Progenitor cell of endocrine pancreas (in vitro differentiated cells): Measurements from ENCODE around the gene SEMA3E. TPM values are rescaled to one million over a fixed set of nuclear protein-coding genes. Genes with fewer than 3 reads are reported as not detected.
"Not testable (repeated sequence)": the region's sequence is repeated elsewhere in the genome, so short reads cannot be mapped to it uniquely, and the experiment has no call there.

ENCODE experiments used
- DNase-seq: peaks from one replicate; pipeline ENCODE4 v3.0.0; 2021; ENCODE audit warnings: low spot score; ENCODE audit not compliant: unreplicated experiment
- H3K27ac Mint-ChIP-seq: 2 replicates; pipeline ENCODE4 v1.8.0; 2021; ENCODE audit warnings: mild to moderate bottlenecking, moderate library complexity, mixed read lengths
- H3K27me3 Mint-ChIP-seq: 2 replicates; pipeline ENCODE4 v1.8.0; 2021; ENCODE audit warnings: mixed read lengths
- H3K36me3 Mint-ChIP-seq: 2 replicates; pipeline ENCODE4 v1.8.0; 2022; ENCODE audit warnings: mixed read lengths; ENCODE audit not compliant: insufficient read depth
- H3K4me1 Mint-ChIP-seq: 2 replicates; pipeline ENCODE4 v1.8.0; 2021; ENCODE audit warnings: low read depth, mixed read lengths
- H3K4me3 Mint-ChIP-seq: 2 replicates; pipeline ENCODE4 v1.8.0; 2021; ENCODE audit warnings: low read depth, mild to moderate bottlenecking, moderate library complexity, mixed read lengths
- H3K9me3 Mint-ChIP-seq: 2 replicates; pipeline ENCODE4 v1.8.0; 2021; ENCODE audit warnings: low read depth, mixed read lengths
- total RNA-seq: library from RNA; stranded (reverse); gene quantifications from 2 replicates; pipeline ENCODE4 v1.2.1, GENCODE V29; 2021
- TF ChIP-seq, protein P1 (sequence below): fragments of 200-600 bp; sonication (generic); IDR thresholded peaks from one replicate; pipeline ENCODE4 v1.5.0; 2021; ENCODE audit warnings: antibody characterized with exemption, mild to moderate bottlenecking; ENCODE audit not compliant: unreplicated experiment

SEMA3E gene
- total RNA-seq, 1 donor from 2014 or later: 1.1 TPM

DNA sequence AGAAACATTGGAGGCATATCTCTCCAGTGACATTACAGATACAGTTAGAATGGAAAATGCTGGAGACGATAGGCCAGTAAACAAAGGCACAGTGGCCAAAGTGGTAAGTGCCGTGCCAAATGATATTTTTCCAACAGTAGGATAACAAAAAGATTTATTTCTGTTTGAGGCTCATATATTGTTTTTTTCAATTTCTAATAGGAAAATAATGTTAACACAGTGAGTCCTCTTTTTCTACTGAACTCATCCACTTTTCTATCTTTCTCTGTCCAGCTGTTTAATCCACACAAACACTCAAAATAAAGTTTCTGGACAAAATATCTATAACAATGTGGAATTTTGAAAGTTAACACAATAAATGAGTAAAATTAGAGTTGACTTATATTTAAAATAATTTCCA is 201.3 kb downstream of the SEMA3E start:
- Mint-ChIP-seq H3K9me3 (no peaks in the 10 kb centered on the region), H3K27me3 (no peaks in the 10 kb centered on the region), H3K36me3 (no peaks in the 10 kb centered on the region), H3K4me1 (no peaks in the 10 kb centered on the region), H3K27ac (no peak overlapping the region), H3K4me3 (no peak overlapping the region)
- TF ChIP-seq, protein P1, sequence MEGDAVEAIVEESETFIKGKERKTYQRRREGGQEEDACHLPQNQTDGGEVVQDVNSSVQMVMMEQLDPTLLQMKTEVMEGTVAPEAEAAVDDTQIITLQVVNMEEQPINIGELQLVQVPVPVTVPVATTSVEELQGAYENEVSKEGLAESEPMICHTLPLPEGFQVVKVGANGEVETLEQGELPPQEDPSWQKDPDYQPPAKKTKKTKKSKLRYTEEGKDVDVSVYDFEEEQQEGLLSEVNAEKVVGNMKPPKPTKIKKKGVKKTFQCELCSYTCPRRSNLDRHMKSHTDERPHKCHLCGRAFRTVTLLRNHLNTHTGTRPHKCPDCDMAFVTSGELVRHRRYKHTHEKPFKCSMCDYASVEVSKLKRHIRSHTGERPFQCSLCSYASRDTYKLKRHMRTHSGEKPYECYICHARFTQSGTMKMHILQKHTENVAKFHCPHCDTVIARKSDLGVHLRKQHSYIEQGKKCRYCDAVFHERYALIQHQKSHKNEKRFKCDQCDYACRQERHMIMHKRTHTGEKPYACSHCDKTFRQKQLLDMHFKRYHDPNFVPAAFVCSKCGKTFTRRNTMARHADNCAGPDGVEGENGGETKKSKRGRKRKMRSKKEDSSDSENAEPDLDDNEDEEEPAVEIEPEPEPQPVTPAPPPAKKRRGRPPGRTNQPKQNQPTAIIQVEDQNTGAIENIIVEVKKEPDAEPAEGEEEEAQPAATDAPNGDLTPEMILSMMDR: no peak
- no peak for DNase-seq

DNA sequence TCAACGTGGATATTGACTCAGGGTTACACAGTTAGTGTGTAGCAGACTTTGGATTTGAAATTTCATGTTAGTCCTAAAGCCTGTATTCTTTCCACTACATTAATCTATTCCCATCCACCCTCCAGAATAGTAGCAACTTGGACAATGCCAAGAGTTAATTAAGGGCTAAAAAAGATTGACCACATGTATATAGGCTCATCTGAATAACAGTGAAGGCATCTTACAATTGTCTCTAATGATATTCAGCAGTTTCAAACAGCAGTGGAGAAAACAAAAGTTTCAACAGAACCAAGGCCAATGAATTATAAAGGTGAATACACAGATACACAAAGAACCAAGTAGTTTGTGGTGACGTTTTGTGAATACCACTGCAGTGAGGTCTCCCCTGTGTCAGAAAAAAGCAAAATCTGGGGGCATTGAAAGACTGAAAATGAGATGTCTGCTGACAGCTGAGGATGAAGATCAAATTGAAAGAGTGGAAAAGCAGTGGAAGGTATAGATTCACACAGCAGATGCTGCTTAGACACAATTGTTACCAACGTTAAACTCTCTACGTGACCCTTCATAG is 202.8 kb downstream of the SEMA3E start:
- no peak for DNase-seq
- no peaks in the 10 kb centered on the region for H3K9me3 Mint-ChIP-seq
- H3K27ac Mint-ChIP-seq: no peak overlapping the region
- no peaks in the 10 kb centered on the region for H3K36me3 Mint-ChIP-seq
- TF ChIP-seq, protein P1: no peak
- no peaks in the 10 kb centered on the region for H3K27me3 Mint-ChIP-seq
- H3K4me3 Mint-ChIP-seq: no peak overlapping the region
- no peaks in the 10 kb centered on the region for H3K4me1 Mint-ChIP-seq

DNA sequence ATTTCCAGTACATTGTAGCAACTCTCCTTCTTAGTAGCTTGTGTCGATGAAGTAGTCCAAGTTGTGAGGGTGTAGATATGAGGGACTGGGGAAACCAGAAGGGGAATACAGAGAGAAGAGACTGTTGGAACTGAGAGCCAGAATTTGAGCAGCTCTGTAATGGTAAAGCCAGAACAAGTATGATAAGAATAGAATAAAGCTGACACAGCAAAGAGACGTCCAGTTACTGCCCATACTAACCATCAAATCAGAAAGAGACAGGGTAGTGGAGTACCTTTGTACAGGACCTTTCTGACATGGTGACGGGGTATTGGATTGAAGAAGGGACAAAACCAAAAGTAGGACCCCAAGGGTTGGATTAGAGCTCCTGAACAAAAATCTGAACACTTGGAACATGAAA is 206.0 kb downstream of the SEMA3E start:
- H3K27ac Mint-ChIP-seq: no peak overlapping the region

DNA sequence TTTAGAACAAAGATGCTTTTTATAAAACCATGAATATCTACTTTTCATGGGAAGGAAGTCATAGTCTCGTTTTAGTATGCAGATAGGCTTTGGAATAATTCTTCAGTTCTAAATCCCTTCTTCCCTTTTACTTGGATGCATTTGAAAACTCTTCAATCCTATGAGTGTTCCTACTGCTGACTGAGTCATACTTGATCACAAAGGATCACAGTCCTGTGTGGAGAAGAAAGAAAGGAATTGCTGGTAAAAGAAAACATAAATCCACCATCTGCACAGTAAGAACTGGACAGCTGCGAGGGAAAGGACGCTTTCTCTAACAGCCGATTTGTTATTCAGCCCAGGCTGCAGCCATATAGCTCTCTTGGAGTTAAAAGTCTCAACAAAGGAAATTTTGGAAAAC is 209.9 kb downstream of the SEMA3E start:
- Mint-ChIP-seq H3K9me3 (no peaks in the 10 kb centered on the region), H3K4me1 (no peaks in the 10 kb centered on the region), H3K4me3 (no peak overlapping the region), H3K27ac (no peak overlapping the region), H3K27me3 (no peaks in the 10 kb centered on the region), H3K36me3 (no peaks in the 10 kb centered on the region)
- TF ChIP-seq, protein P1: no peak
- no peak for DNase-seq

More for the DNA sequence above, 206.0 kb downstream of the SEMA3E start:
- H3K4me1 Mint-ChIP-seq: no peaks in the 10 kb centered on the region
- H3K36me3 Mint-ChIP-seq: no peaks in the 10 kb centered on the region
- no peaks in the 10 kb centered on the region for H3K27me3 Mint-ChIP-seq
- TF ChIP-seq, protein P1: no peak
- DNase-seq: no peak
- no peak overlapping the region for H3K4me3 Mint-ChIP-seq
- H3K9me3 Mint-ChIP-seq: no peaks in the 10 kb centered on the region

DNA sequence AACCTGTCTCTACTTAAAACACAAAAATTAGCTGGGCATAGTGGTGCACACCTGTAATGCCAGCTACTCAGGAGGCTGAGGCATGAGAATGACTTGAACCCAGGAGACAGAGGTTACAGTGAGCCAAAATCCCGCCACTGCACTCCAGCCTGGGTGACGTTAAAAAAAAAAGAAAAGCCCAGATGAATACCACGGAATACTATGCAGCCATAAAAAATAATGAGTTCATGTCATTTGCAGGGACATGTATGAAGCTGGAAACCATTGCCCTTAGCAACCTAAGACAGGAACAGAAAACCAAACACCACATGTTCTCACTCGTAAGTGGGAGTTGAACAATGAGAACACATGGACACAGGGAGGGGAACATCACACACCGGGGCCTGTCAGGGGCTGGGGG is 218.7 kb downstream of the SEMA3E start:
- H3K9me3 Mint-ChIP-seq, H3K27ac Mint-ChIP-seq, H3K36me3 Mint-ChIP-seq, H3K27me3 Mint-ChIP-seq, H3K4me3 Mint-ChIP-seq, H3K4me1 Mint-ChIP-seq, DNase-seq: not testable (repeated sequence)

DNA sequence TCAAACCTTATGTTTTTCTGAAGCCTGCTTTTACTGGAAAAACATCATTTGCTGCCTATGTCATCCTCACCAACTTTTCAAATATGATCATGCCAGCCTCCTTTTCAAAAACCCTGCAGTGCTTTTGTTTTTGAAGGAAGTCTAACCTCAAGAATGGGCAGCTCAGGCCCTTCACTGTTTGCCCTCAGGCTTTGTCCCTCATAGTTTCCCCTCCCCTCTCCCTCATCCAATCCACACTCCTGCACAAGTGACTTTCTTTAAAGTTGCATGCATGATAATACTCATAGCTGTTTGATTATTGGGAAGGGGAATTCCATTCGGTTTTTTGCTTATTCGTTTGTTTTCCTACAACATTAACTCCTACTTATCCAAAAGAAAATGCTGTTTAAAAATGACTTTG is 219.4 kb downstream of the SEMA3E start:
- Mint-ChIP-seq H3K4me3 (no peak overlapping the region), H3K4me1 (no peaks in the 10 kb centered on the region), H3K27me3 (no peaks in the 10 kb centered on the region), H3K27ac (no peak overlapping the region), H3K36me3 (no peaks in the 10 kb centered on the region), H3K9me3 (no peaks in the 10 kb centered on the region)
- TF ChIP-seq, protein P1: no peak
- no peak for DNase-seq
